Measurements from ENCODE around the gene PYGL.

GRCh38 chr14:50928002-50928635 lies 16.2 kb downstream of the PYGL start:
- TF ChIP-seq POLR2AphosphoS5 (IDR thresholded peaks at IDR 0.05): no peak
- TF ChIP-seq CTCF (IDR thresholded peaks at IDR 0.05): no peak
- no peak for TF ChIP-seq EP300 (IDR thresholded peaks at IDR 0.05)
- TF ChIP-seq POLR2A (IDR thresholded peaks at IDR 0.05): no peak
